HPDE6-E6E7 (cell line): Measurements from ENCODE around the gene ZDHHC14.
"Not testable (repeated sequence)": the region's sequence is repeated elsewhere in the genome, so short reads cannot be mapped to it uniquely, and the experiment has no call there.

Experiments used
- DNase-seq: peaks from one replicate; pipeline ENCODE4 v3.0.0; 2011; ENCODE audit warnings: missing footprints; ENCODE audit errors: extremely low spot score

ZDHHC14 gene

DNA sequence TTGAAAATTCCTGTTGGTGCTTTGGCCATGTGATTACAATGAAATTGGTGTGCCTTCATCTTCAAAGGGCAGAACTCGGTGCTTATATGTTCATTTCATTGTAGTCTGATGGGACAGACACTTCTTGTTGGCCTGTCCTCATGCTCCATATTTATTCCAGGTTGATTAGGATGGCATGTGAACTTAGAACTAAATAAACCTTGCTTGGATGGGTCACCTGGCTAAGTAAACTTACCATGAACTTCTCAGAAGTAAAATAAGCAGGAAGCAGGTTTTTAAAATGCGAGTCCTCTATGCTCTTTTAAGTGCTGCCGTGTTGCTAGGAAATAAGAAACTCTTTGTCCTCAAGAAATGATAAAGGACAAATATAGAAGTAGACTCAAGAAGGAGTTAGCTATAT, 26.7 kb downstream of the ZDHHC14 start:
- DNase-seq, result no peak

- not testable (repeated sequence) for DNase-seq
These were observed 27.4 kb downstream of the ZDHHC14 start for GRCh38 chr6:157408427-157408826.

DNA sequence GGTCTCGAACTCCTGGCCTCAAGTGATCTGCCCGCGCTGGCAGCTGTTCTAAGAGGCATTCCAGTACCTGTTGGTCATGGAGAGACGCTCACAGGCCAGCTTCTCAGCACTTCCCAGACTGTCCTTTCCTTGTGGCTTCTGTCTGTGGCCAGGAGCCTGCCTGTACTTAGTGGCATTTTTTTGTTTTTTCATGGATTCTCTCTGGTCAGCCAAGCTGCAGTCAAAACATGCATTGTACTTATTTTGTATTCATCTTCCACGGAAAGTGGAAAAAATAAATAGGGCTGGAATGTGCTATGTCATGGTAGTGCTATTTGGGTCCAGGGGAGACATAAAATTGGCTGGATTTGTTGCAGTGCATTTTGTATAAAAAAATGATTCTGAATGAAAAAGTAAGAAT, 29.1 kb downstream of the ZDHHC14 start:
- no peak for DNase-seq

- DNase-seq, result no peak
These were observed 30.4 kb downstream of the ZDHHC14 start for GRCh38 chr6:157411368-157411767.

GRCh38 chr6:157412791-157413190, 31.8 kb downstream of the ZDHHC14 start:
- DNase-seq, result no peak

- no peak for DNase-seq
These were observed 39.5 kb downstream of the ZDHHC14 start for GRCh38 chr6:157420497-157420896.

GRCh38 chr6:157424491-157425020, 43.6 kb downstream of the ZDHHC14 start:
- DNase-seq, result no peak

- no peak for DNase-seq
These were observed 47.0 kb downstream of the ZDHHC14 start for GRCh38 chr6:157427969-157428368.

DNA sequence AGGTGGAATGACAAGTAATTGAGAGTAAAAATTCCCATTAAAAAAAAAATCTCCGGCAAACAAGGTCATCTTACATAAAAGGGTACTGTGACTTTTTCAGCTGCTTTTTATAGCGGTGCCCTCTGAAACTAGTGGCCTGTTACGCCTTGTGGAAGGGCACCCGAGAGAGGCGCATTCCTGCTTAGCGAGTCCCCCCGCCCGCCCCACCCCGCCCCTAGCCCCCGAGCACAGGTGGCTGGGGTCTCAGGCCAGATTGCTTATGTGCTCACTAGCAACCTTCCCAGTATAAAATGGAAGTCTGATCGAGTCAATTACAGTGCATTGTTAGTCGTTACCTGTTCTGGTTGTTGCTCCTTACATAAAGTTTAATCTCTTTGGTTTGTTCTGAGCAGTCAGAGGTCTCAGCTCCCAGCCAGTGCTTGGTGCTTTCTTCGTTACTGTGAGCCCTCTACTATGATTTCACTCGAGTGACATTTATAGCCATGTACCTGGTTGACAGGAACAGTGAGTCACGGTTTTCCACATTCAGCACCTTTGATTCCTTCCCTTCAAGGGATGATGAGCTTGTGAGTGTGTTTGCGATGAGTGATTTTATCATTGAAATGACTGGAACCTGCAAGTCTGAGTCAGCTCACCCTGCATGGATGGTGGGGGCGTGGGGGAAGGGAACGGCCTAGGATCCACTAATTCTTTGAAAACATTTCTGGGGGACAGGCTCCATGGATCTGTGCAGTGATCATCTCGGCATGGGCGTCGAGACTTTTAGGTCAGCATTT, 47.6 kb downstream of the ZDHHC14 start:
- DNase-seq, result peak; percentile 67

DNA sequence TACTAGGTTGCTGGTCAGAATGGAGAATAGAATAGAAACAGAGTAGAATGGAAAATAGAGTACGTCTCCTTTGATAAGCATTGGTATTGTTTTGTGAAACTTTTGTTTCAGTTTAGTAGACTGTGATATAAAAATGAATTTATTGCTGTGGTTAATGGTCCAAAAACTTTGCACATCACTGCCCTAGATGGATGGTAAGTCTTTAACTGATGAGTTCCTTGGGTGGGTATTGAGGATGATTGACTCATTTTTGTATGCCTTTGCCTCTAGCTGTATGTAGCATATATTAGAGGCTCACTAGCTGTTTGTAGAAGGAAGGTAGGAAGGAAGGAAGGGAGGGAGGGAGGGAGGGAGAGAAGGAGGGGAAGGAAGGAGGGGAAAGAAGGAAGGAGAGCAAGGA, 48.3 kb downstream of the ZDHHC14 start:
- DNase-seq, result no peak

DNA sequence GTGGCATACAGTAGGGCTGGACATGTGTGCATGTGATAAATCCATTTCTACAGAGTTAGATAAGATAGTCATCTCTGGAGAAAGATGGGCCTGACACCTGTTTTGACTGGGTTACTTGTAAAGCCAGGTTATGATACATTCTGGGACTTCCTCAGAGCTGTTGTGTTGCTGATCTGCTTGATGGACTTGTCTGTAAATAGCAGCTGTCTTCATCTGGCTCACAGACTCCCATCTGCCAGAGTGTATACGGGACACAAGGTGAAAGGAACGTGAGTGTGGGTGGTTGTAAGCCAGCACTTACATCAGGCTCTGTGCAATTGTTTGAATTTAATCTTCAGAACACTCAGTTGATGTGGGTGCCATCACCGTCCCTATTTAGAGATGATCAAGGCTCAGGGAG, 49.8 kb downstream of the ZDHHC14 start:
- no peak for DNase-seq

DNA sequence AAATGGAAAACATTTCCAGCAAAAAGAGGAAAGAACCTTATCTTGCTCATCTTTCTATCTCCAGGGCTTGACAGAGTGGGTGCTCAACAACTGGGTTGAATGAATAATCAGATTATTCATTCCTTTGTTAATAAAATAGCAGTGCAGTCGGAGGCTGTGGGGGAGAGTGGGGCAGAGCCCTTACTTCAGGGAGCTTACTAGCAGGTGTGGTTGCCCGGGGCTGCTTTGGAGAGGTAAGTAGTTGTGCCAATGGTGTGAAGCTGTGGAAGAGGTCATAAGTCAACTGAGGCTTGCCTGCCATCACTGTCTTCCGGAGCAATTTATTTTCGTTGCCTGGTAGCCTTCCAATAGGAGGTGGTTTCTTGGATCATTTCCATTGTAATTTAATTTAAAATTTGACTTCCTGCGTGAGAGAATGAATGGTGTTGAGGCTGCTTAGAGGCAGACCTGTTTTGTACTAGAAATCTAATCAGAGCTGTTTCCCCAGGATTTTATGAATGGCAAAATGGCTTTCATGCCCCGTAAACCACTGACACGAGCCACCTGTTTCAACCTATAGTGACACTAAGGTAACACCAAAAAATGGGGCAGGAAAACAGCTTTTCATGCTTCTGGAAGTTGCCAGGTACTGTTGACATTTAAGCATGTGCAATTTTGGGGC, 51.4 kb downstream of the ZDHHC14 start:
- no peak for DNase-seq

GRCh38 chr6:157432892-157433265, 51.9 kb downstream of the ZDHHC14 start:
- no peak for DNase-seq

- no peak for DNase-seq
These were observed 52.7 kb downstream of the ZDHHC14 start for GRCh38 chr6:157433678-157434081.

DNA sequence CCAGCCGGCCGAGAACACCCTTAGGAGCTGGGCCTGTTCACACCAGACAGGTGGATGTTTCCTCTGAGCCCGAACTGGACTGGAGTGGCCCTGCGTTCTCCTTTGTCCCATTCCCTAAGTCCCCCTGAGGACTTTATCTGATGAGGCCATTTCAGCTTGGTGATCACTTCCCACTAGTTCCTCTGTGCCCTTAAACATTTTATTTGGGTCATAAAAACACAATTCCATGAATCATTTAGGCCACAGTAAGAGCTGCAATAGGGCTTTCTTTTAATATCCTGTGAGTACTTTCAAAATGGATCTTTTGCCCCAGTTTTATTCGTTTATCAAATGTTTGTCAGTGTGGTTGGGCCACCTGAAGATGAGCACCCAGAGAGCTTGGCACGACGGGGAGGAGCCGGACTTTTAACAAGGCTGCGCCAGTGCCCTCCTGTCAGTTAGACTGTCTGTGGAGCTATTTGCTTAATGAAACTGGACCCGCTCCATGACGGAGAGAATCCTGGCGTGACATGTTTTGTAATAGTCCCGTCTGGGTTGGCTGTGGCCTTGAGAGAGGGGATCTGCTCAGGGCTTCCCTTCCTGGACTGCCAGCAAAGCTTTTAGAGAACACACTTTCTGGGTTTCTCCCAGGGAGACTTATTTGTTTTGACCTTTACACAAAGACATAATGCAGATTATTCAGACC, 53.5 kb downstream of the ZDHHC14 start:
- no peak for DNase-seq

- DNase-seq, result no peak
These were observed 55.4 kb downstream of the ZDHHC14 start for GRCh38 chr6:157436219-157436943.

- no peak for DNase-seq
These were observed 56.0 kb downstream of the ZDHHC14 start for GRCh38 chr6:157436944-157437336.

- DNase-seq, result no peak
These were observed 57.7 kb downstream of the ZDHHC14 start for GRCh38 chr6:157438611-157439111.

DNA sequence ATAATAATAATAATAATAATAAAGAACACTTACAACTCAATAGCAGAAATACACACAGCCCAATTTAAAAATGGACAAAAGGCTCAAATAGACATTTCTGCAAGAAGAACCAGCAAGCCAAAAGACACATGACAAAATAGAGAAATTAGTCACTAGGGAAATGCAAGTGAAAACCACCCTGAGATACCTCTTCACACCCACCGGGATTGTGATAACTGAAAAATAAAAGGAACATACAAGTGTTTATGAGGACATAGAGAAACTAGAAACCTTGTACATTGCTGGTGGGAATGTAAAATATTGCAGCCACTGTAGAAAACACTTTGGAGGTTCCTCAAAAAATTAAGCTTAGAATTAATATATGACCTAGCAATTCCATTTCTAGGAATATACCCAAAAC, 59.2 kb downstream of the ZDHHC14 start:
- no peak for DNase-seq

- DNase-seq, result no peak
These were observed 61.3 kb downstream of the ZDHHC14 start for GRCh38 chr6:157442291-157442690.

DNA sequence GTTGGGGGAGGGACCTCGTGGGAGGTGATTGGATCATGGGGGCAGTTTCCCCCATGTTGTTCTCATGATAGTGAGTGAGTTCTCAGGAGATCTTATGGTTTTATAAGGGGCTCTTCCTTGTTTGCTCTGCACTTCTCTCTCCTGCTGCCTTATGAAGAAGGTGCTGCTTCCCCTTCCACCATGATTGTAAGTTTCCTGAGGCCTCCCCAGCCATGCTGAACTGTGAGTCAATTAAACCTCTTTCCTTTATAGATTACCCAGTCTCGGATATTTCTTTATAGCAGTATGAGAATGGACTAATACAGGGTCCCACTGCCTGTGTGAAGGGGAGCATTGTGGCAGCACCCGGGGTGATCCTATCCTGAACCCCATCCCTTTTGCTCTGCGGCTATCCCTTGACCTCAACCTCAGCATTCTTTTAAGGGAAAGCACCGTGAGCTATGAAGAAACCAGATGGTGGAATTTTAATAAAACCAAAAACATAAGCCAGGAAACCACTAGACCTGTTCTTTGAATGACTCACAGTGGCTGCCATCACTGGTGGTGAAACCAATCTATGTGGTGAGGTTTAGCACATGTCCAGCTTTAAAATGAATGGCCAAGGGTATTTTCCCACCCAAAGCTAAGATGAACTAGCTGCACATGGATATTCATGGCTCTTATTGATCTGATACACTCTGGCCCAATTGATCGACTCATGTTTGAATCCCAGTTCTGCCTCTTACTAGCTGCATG, 62.2 kb downstream of the ZDHHC14 start:
- no peak for DNase-seq
